ENCODE measurements around the gene HRH3. TPM values are rescaled to one million over a fixed set of nuclear protein-coding genes. Genes with fewer than 3 reads are reported as not detected.
A peak's percentile ranks its signal among the peaks of the same experiment; 100 is the strongest.

The HRH3 gene
- total RNA-seq, 4 donors from 2014 or later = not detected

GRCh38 chr20:62191781-62192559 is 28.1 kb downstream of the HRH3 start:
- peaks cover 0 to 3% of the 10 kb centered on the region in 2 donors for H3K4me1 ChIP-seq
- TF ChIP-seq POLR2A (IDR thresholded peaks at IDR 0.05) (no peak), CTCF (IDR thresholded peaks at IDR 0.05 in 4 of 5, conservative IDR thresholded peaks at IDR 0.05 in 1 of 5) (no peak)
- H3K27me3 ChIP-seq = no peaks in the 10 kb centered on the region
- ATAC-seq (no peak), DNase-seq (no peak)
- H3K27ac ChIP-seq = no peak overlapping the region
- in situ Hi-C loops (cut with MboI; ENCODE audit: low sequenced_read_pairs in 4 of 4) (loop anchor here in 1 of 4 donors (25.0 kb wide), 1 partner anchor 195 kb away; the partner anchor contains the start of gene RPS21), intact Hi-C loops (cut with DNase I; ENCODE audit: low total_unique reads) (no loop called here)
- peaks cover 3 to 49% of the 10 kb centered on the region in 2 donors for H3K36me3 ChIP-seq
- no peak overlapping the region for H3K4me3 ChIP-seq
- no peaks in the 10 kb centered on the region for H3K9me3 ChIP-seq

- no peaks in the 10 kb centered on the region for H3K27me3 ChIP-seq
- H3K36me3 ChIP-seq = peaks cover 3 to 41% of the 10 kb centered on the region in 2 donors
- H3K27ac ChIP-seq = no peak overlapping the region
- ATAC-seq (no peak), DNase-seq (no peak)
- no peaks in the 10 kb centered on the region for H3K9me3 ChIP-seq
- intact Hi-C loops (cut with DNase I; ENCODE audit: low total_unique reads) (no loop called here), in situ Hi-C loops (cut with MboI; ENCODE audit: low sequenced_read_pairs in 4 of 4) (loop anchor here in 1 of 4 donors (25.0 kb wide), 1 partner anchor 196 kb away; the partner anchor contains the start of gene RPS21)
- peaks cover 0 to 3% of the 10 kb centered on the region in 2 donors for H3K4me1 ChIP-seq
- TF ChIP-seq POLR2A (IDR thresholded peaks at IDR 0.05) (no peak), CTCF (IDR thresholded peaks at IDR 0.05 in 4 of 5, conservative IDR thresholded peaks at IDR 0.05 in 1 of 5) (no peak)
- H3K4me3 ChIP-seq = no peak overlapping the region
Measured at GRCh38 chr20:62190639-62191411, 29.3 kb downstream of the HRH3 start.

GRCh38 chr20:62186887-62187866 is 32.9 kb downstream of the HRH3 start:
- intact Hi-C loops (cut with DNase I; ENCODE audit: low total_unique reads) (loop anchor here (10.0 kb wide), 1 partner anchor 198 kb away; the partner anchor contains the start of gene RPS21), in situ Hi-C loops (cut with MboI; ENCODE audit: low sequenced_read_pairs in 4 of 4) (loop anchor here in 1 of 4 donors (25.0 kb wide), 1 partner anchor 200 kb away; the partner anchor contains the start of gene RPS21)
- Histone ChIP-seq H3K36me3 (peaks cover 0 to 20% of the 10 kb centered on the region in 2 donors), H3K4me1 (peaks cover 14 to 15% of the 10 kb centered on the region in 2 donors), H3K27me3 (no peaks in the 10 kb centered on the region), H3K27ac (peak overlapping the region in 1 of 4 donors; percentile 21), H3K4me3 (no peak overlapping the region), H3K9me3 (no peaks in the 10 kb centered on the region)
- no peak for DNase-seq
- no peak for TF ChIP-seq POLR2A (IDR thresholded peaks at IDR 0.05)
- TF ChIP-seq CTCF (IDR thresholded peaks at IDR 0.05 in 4 of 5, conservative IDR thresholded peaks at IDR 0.05 in 1 of 5) = no peak
- ATAC-seq = no peak

- ATAC-seq (no peak), DNase-seq (no peak)
- Histone ChIP-seq H3K4me3 (no peak overlapping the region), H3K27me3 (no peaks in the 10 kb centered on the region), H3K36me3 (peaks cover 0 to 20% of the 10 kb centered on the region in 2 donors), H3K4me1 (peaks cover 16 to 20% of the 10 kb centered on the region in 2 donors), H3K9me3 (no peaks in the 10 kb centered on the region), H3K27ac (no peak overlapping the region)
- TF ChIP-seq POLR2A (IDR thresholded peaks at IDR 0.05) (no peak), CTCF (IDR thresholded peaks at IDR 0.05 in 4 of 5, conservative IDR thresholded peaks at IDR 0.05 in 1 of 5) (no peak)
- in situ Hi-C loops (cut with MboI; ENCODE audit: low sequenced_read_pairs in 4 of 4) = loop anchor here in 1 of 4 donors (25.0 kb wide), 1 partner anchor 201 kb away; the partner anchor contains the start of gene RPS21
- intact Hi-C loops (cut with DNase I; ENCODE audit: low total_unique reads) = loop anchor here (10.0 kb wide), 1 partner anchor 199 kb away; the partner anchor contains the start of gene RPS21
Measured at GRCh38 chr20:62186096-62186426, 34.0 kb downstream of the HRH3 start.

Measured in gastrocnemius medialis (tissue), 4 donors.